NCI-H146 treated with DMSO at 0.1 percent for 48 hours (cell line): ENCODE results near the gene NF1.
"Not testable (repeated sequence)": the region's sequence is repeated elsewhere in the genome, so short reads cannot be mapped to it uniquely, and the experiment has no call there.

Experiments
- DNase-seq: peaks from one replicate; lab custom pipeline; 2025; ENCODE audit not compliant: unreplicated experiment; lab: John Stamatoyannopoulos, UW

Gene NF1

GRCh38 chr17:31130286-31131224 is 35.8 kb downstream of the NF1 start:
- DNase-seq = no peak

- DNase-seq = no peak
Observed at GRCh38 chr17:31131299-31131698, 36.5 kb downstream of the NF1 start.

- DNase-seq = no peak
Observed at GRCh38 chr17:31132977-31133376, 38.2 kb downstream of the NF1 start.

- DNase-seq = no peak
Observed at GRCh38 chr17:31134576-31134975, 39.8 kb downstream of the NF1 start.

- DNase-seq = no peak
Observed at GRCh38 chr17:31136319-31136718, 41.5 kb downstream of the NF1 start.

- DNase-seq = no peak
Observed at GRCh38 chr17:31140111-31140510, 45.3 kb downstream of the NF1 start.

- no peak for DNase-seq
Observed at GRCh38 chr17:31144428-31144827, 49.7 kb downstream of the NF1 start.

- DNase-seq = no peak
Observed at GRCh38 chr17:31144836-31145235, 50.1 kb downstream of the NF1 start.

GRCh38 chr17:31147507-31148202 is 52.9 kb downstream of the NF1 start:
- no peak for DNase-seq

GRCh38 chr17:31148205-31148604 is 53.4 kb downstream of the NF1 start:
- no peak for DNase-seq

GRCh38 chr17:31152271-31152670 is 57.5 kb downstream of the NF1 start:
- DNase-seq = no peak

- DNase-seq = no peak
Observed at GRCh38 chr17:31155208-31155810, 60.5 kb downstream of the NF1 start.

- DNase-seq = no peak
Observed at GRCh38 chr17:31156326-31156725, 61.5 kb downstream of the NF1 start.

GRCh38 chr17:31156864-31157263 is 62.1 kb downstream of the NF1 start:
- DNase-seq = not testable (repeated sequence)

- DNase-seq = no peak
Observed at GRCh38 chr17:31158746-31159377, 64.1 kb downstream of the NF1 start.

- no peak for DNase-seq
Observed at GRCh38 chr17:31163091-31163781, 68.5 kb downstream of the NF1 start.

GRCh38 chr17:31167111-31167510 is 72.3 kb downstream of the NF1 start:
- no peak for DNase-seq

GRCh38 chr17:31171701-31172100 is 76.9 kb downstream of the NF1 start:
- DNase-seq = no peak

GRCh38 chr17:31172388-31172787 is 77.6 kb downstream of the NF1 start:
- no peak for DNase-seq

- DNase-seq = no peak
Observed at GRCh38 chr17:31174215-31174614, 79.4 kb downstream of the NF1 start.

GRCh38 chr17:31175237-31175636 is 80.5 kb downstream of the NF1 start:
- DNase-seq = no peak
